Neutrophil (primary cell): Measurements from ENCODE around the gene MGAT3.

ENCODE experiments used
- H3K27ac ChIP-seq: fragments of 200-600 bp; sonication (generic); 2 replicates; pipeline ENCODE4 v1.5.1; 2016; ENCODE audit warnings: mild to moderate bottlenecking, moderate library complexity
- H3K27me3 ChIP-seq: fragments of 200-600 bp; sonication (generic); 2 replicates; pipeline ENCODE4 v1.6.0; 2016; ENCODE audit warnings: mild to moderate bottlenecking
- H3K36me3 ChIP-seq: fragments of 200-600 bp; sonication (generic); 2 replicates; pipeline ENCODE4 v1.5.1; 2017
- H3K4me1 ChIP-seq, 2 experiments: fragments of 200-600 bp in 1 of 2; sonication (generic) in 1 of 2; 1 replicate in 1 of 2; 2 replicates in 1 of 2; pipeline versions ENCODE4 v1.5.1 to v1.6.1; 2013 to 2016; ENCODE audit warnings: low read depth in 1 of 2, low read length in 1 of 2, mild to moderate bottlenecking in 1 of 2, moderate library complexity in 1 of 2; ENCODE audit not compliant: control insufficient read depth in 1 of 2, insufficient read depth in 1 of 2
- H3K4me3 ChIP-seq, 2 experiments: fragments of 200-600 bp in 1 of 2; sonication (generic) in 1 of 2; 1 replicate in 1 of 2; 2 replicates in 1 of 2; pipeline ENCODE4 v1.5.1; 2013 to 2016; ENCODE audit warnings: low read depth in 1 of 2, low read length in 1 of 2, mild to moderate bottlenecking in 1 of 2, moderate library complexity in 1 of 2
- H3K9me3 ChIP-seq: fragments of 200-600 bp; sonication (generic); 2 replicates; pipeline ENCODE4 v1.5.1; 2016
- TF ChIP-seq, protein P1 (sequence below): fragments of 200-600 bp; sonication (generic); IDR thresholded peaks from 2 replicates; pipeline ENCODE4 v1.5.1; 2016; ENCODE audit warnings: antibody characterized with exemption

MGAT3 gene

DNA sequence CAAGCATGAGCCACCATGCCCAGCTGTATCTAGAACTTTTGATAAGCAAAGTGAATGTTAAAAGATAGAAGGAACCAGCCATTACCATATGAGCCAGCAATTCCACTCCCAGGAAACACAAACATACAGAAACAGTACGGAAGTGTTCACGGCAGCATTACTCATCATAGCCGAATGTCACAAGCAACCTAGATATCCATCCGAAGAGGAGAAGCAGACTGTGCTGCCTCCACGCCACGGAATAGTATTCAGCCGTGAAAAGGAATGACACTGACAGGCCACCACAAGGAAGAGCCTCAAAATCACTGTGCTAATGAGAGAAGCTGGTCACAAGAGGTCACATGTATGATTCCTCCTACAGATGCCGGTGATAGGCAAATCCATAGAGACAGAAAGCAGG, 17.6 kb upstream of the MGAT3 start:
- Histone ChIP-seq H3K27me3 (peaks cover 5% of the 10 kb centered on the region), H3K27ac (peak overlapping the region; percentile 69), H3K4me1 (peaks cover 11 to 25% of the 10 kb centered on the region in 2 experiments), H3K36me3 (peaks cover 6% of the 10 kb centered on the region), H3K4me3 (no peak overlapping the region), H3K9me3 (no peaks in the 10 kb centered on the region)
- TF ChIP-seq, protein P1, sequence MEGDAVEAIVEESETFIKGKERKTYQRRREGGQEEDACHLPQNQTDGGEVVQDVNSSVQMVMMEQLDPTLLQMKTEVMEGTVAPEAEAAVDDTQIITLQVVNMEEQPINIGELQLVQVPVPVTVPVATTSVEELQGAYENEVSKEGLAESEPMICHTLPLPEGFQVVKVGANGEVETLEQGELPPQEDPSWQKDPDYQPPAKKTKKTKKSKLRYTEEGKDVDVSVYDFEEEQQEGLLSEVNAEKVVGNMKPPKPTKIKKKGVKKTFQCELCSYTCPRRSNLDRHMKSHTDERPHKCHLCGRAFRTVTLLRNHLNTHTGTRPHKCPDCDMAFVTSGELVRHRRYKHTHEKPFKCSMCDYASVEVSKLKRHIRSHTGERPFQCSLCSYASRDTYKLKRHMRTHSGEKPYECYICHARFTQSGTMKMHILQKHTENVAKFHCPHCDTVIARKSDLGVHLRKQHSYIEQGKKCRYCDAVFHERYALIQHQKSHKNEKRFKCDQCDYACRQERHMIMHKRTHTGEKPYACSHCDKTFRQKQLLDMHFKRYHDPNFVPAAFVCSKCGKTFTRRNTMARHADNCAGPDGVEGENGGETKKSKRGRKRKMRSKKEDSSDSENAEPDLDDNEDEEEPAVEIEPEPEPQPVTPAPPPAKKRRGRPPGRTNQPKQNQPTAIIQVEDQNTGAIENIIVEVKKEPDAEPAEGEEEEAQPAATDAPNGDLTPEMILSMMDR = no peak

DNA sequence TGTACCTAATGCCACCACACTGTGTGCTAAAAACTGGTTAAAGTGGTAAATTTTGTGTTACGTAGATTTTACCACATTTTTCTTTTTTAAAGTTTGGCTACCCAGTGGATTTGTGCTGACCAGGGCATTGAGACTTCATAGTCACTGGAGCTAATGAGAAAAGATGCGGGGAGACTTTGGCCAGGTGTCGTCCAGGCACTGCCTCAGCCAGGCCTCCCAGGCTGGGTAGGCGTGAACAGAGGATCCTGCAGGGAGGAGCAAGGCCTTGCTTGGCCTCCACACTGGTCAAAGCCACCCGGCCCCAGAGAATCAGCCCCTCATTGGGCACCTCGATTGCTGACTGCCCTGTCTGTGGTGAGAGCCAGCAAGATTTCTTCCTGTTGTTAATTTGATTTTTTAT, 13.4 kb upstream of the MGAT3 start:
- H3K4me1 ChIP-seq = peaks cover 6 to 31% of the 10 kb centered on the region in 2 experiments
- TF ChIP-seq, protein P1 = no peak

DNA sequence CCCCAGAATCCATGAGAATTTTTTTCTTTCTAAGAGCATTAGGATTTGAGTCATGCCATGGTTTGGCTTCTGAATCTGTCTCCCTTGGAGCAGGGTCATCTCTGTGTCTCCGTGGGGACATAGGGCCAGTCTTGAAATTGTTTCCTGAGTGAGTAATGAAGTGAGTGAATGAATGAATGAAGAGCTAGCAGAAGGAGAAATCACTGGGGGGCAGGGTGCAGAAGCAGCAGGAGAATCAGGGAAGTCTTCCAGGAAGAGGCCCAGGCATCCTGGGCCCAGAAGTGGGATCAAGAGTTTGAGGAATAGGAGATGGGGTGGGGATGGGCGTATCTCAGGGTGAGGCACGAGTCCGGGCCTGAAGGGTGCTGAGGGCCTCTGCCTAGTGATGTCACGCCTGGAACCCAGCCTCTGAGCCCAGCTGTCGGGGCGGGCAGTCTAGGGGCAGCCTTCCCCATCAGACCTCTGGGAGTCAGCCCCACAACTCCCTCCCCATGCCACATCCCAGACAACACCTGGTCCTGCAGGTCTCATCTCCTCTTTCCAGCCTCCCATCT, 12.5 kb upstream of the MGAT3 start:
- H3K36me3 ChIP-seq = no peaks in the 10 kb centered on the region
- TF ChIP-seq, protein P1 = no peak
- peaks cover 39% of the 10 kb centered on the region for H3K27me3 ChIP-seq
- peaks cover 5 to 23% of the 10 kb centered on the region in 2 experiments for H3K4me1 ChIP-seq
- no peak overlapping the region for H3K27ac ChIP-seq
- H3K4me3 ChIP-seq = no peak overlapping the region
- H3K9me3 ChIP-seq = no peaks in the 10 kb centered on the region

More for the DNA sequence above, 13.4 kb upstream of the MGAT3 start:
- Histone ChIP-seq H3K9me3 (no peaks in the 10 kb centered on the region), H3K4me3 (no peak overlapping the region), H3K36me3 (no peaks in the 10 kb centered on the region), H3K27me3 (peaks cover 30% of the 10 kb centered on the region), H3K27ac (no peak overlapping the region)

DNA sequence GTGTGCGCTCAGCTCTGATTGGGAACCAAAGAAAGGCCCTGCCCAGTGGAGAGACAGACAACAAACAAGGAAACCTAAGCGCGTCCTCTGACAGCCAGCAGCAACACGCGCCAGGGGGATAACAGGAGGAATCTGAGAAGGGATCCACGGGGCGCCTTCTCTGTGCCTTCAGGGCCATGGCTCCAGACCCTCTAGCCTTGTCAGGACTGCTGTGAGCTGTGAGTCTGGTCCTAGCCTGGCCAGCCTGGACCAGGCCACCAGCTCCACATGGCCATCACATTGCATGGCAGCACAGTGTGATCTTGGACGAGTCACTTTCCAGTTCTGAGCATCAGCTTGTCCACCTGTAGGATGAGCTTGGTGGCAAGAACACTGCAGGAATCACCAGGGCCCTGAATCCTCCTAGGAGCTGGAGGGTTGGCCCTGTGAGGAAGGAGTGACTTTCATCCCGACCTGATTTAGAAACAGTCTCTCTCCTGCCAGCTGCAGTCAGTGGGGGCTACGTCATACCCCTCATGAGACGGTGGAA, 11.8 kb upstream of the MGAT3 start:
- H3K27ac ChIP-seq = no peak overlapping the region
- peaks cover 4 to 18% of the 10 kb centered on the region in 2 experiments for H3K4me1 ChIP-seq
- H3K36me3 ChIP-seq = no peaks in the 10 kb centered on the region
- peaks cover 44% of the 10 kb centered on the region for H3K27me3 ChIP-seq
- no peaks in the 10 kb centered on the region for H3K9me3 ChIP-seq
- TF ChIP-seq, protein P1 = no peak
- H3K4me3 ChIP-seq = no peak overlapping the region

DNA sequence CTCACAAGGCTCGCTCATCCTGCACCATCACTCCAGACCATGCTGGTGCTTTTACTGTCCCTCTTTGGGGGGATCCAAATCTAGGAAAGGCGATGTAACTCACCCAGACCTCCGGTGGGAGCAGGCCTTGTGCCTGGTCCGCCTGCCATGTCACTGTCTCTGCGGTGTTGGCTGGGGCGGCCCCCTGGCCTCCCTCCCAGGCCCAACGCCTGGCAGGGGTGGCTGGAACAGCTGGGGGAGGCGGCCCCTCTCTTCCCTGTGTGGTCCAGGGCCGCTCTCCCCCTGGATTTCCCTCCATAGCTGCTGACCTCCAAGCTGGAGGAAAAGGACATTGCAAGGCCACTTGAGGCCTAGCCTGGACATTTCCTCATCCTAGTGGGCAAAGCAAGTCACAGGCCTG, 11.1 kb upstream of the MGAT3 start:
- Histone ChIP-seq H3K9me3 (no peaks in the 10 kb centered on the region), H3K4me1 (peaks cover 4 to 18% of the 10 kb centered on the region in 2 experiments), H3K27ac (no peak overlapping the region), H3K4me3 (no peak overlapping the region), H3K36me3 (no peaks in the 10 kb centered on the region), H3K27me3 (peaks cover 51% of the 10 kb centered on the region)
- TF ChIP-seq, protein P1 = no peak
